ENCODE results near the gene DUSP7. TPM values are rescaled to one million over a fixed set of nuclear protein-coding genes. Genes with fewer than 3 reads are reported as not detected.

Gene DUSP7
- total and polyA plus RNA-seq, 2 donors (not counting 3 experiments of a cell fraction or from before 2014, with no cell fraction given), result 29.2 to 37.7 TPM

DNA sequence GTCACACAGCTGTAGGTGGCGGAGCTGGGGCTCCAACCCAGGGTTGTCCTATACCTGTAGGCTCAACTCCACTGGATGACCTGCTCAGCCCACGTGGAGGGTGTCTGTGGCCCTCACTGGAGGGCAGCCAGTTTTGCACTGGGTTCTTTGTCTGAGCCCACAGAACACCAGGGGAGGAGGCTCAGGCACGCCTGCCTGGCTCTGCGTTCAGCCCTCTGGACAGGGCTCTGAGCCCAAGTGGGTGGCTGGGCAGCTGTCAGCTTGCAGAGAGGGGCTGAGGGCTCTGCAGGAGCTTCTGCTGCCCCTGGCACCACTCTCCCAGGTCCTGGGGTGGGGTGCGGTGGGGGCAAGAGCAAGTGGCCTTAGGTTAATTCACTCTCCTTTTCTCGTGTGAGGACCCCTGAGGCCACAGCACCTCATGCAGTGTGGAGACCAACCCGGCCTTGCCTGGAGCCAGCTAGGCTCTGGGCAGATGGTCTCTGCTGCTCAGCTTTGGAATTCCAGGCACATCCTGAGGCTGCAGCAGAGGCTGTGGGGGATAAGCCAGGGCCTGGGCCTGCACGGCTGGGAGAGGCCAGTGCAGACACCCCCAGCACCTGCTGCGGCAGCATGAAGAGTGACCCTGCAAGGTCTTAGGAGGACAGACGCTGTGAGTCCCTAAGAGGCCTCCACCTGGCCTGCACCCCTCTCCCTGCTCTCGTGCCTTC lies 23.5 kb downstream of the DUSP7 start:
- Histone ChIP-seq H3K9me3 (replicated peaks; ENCODE audit: control insufficient read depth, insufficient read depth, low read length) (no peaks in the 10 kb centered on the region), H3K9me1 (replicated peaks; ENCODE audit: control insufficient read depth, extremely low read depth, insufficient read depth, low read length) (no peaks in the 10 kb centered on the region), H3K27ac (ENCODE audit: insufficient read depth, low read depth, low read length) (no peak overlapping the region), H3K4me2 (ENCODE audit: insufficient read depth, low read length) (no peak overlapping the region), H3K27me3 (ENCODE audit: control insufficient read depth in 2 of 2, insufficient read depth in 2 of 2, low read length in 2 of 2) (no peaks in the 10 kb centered on the region), H3K36me3 (ENCODE audit: control insufficient read depth in 2 of 2, extremely low read depth in 1 of 2, insufficient read depth in 2 of 2, low read length in 2 of 2) (no peaks in the 10 kb centered on the region), H3K4me3 (replicated peaks in 1 of 3; ENCODE audit: insufficient read depth in 1 of 3, low read depth in 1 of 3, low read length in 3 of 3) (no peak overlapping the region), H3K9ac (replicated peaks; ENCODE audit: extremely low read depth, insufficient read depth, low read length) (no peak overlapping the region), H4K20me1 (replicated peaks; ENCODE audit: control insufficient read depth, extremely low read depth, insufficient read depth, low read length) (no peaks in the 10 kb centered on the region), H2AFZ (ENCODE audit: low read depth, low read length) (no peak overlapping the region), H3K79me2 (ENCODE audit: control insufficient read depth, insufficient read depth, low read length) (no peaks in the 10 kb centered on the region), H3K4me1 (ENCODE audit: control insufficient read depth, extremely low read depth, insufficient read depth, low read length) (no peaks in the 10 kb centered on the region)
- FAIRE-seq (no peak), DNase-seq (ENCODE audit: low read depth, low spot score) (no peak)
- ChIA-PET POLR2A (no interaction called here), CTCF (interaction anchor here (0.6 to 3.2 kb wide), 4 partner anchors 11 to 28 kb away, joined by 3 to 13 read pairs (median 3); no protein-coding TSS in a partner anchor)
- no TSS peak for BruUV-seq (replicated peaks)
- TF ChIP-seq, protein P1, sequence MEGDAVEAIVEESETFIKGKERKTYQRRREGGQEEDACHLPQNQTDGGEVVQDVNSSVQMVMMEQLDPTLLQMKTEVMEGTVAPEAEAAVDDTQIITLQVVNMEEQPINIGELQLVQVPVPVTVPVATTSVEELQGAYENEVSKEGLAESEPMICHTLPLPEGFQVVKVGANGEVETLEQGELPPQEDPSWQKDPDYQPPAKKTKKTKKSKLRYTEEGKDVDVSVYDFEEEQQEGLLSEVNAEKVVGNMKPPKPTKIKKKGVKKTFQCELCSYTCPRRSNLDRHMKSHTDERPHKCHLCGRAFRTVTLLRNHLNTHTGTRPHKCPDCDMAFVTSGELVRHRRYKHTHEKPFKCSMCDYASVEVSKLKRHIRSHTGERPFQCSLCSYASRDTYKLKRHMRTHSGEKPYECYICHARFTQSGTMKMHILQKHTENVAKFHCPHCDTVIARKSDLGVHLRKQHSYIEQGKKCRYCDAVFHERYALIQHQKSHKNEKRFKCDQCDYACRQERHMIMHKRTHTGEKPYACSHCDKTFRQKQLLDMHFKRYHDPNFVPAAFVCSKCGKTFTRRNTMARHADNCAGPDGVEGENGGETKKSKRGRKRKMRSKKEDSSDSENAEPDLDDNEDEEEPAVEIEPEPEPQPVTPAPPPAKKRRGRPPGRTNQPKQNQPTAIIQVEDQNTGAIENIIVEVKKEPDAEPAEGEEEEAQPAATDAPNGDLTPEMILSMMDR (IDR thresholded peaks at IDR 0.05; ENCODE audit: extremely low read depth in 1 of 2, insufficient read depth in 1 of 2, low read depth in 1 of 2, low read length in 2 of 2), result no peak
- no peak for TF ChIP-seq POLR2AphosphoS5 (IDR thresholded peaks at IDR 0.05; ENCODE audit: insufficient read depth, low read depth, low read length)
- dilution Hi-C loops (cut with MboI; ENCODE audit: extremely low pct_ligation_motif_present, low sequenced_read_pairs) (no loop called here), intact Hi-C loops (cut with micrococcal nuclease) (no loop called here)

DNA sequence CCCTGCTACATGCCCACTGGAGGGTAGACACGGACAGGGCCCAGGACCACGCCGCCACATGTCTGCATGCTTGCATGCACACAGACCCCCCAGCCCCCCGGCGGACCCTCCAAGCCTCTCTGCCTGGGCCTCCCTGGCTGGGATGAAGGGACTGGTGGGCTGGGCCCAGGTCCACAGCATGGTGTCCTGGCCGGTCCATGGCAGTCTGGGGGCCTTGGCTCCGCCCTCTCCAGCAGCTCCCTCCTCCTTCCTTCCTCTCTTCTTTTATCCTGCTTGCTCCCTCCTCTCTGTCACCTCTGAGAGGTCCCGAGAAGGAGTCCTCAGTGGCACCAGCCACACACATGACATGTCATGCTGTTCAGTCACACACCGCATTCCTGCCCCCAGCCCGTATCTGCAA lies 24.5 kb downstream of the DUSP7 start:
- BruUV-seq (replicated peaks), result no TSS peak

More for the DNA sequence above, 24.5 kb downstream of the DUSP7 start:
- H3K4me1 ChIP-seq (ENCODE audit: control insufficient read depth, extremely low read depth, insufficient read depth, low read length), result no peaks in the 10 kb centered on the region
- H3K27ac ChIP-seq (ENCODE audit: insufficient read depth, low read depth, low read length), result no peak overlapping the region
- no peak overlapping the region for H3K4me2 ChIP-seq (ENCODE audit: insufficient read depth, low read length)
- dilution Hi-C loops (cut with MboI; ENCODE audit: extremely low pct_ligation_motif_present, low sequenced_read_pairs) (no loop called here), intact Hi-C loops (cut with micrococcal nuclease) (no loop called here)
- H3K79me2 ChIP-seq (ENCODE audit: control insufficient read depth, insufficient read depth, low read length), result no peaks in the 10 kb centered on the region
- no peaks in the 10 kb centered on the region for H3K27me3 ChIP-seq (ENCODE audit: control insufficient read depth in 2 of 2, insufficient read depth in 2 of 2, low read length in 2 of 2)
- no peaks in the 10 kb centered on the region for H4K20me1 ChIP-seq (replicated peaks; ENCODE audit: control insufficient read depth, extremely low read depth, insufficient read depth, low read length)
- no peak overlapping the region for H2AFZ ChIP-seq (ENCODE audit: low read depth, low read length)
- POLR2A ChIA-PET, result no interaction called here
- TF ChIP-seq, protein P1 (IDR thresholded peaks at IDR 0.05; ENCODE audit: extremely low read depth in 1 of 2, insufficient read depth in 1 of 2, low read depth in 1 of 2, low read length in 2 of 2), result no peak
- no peak for TF ChIP-seq JUN (IDR thresholded peaks at IDR 0.05; ENCODE audit: borderline replicate concordance, insufficient read depth, insufficient read length, low read depth)
- DNase-seq (ENCODE audit: low read depth, low spot score) (no peak), FAIRE-seq (no peak)
- no peak overlapping the region for H3K4me3 ChIP-seq (replicated peaks in 1 of 3; ENCODE audit: insufficient read depth in 1 of 3, low read depth in 1 of 3, low read length in 3 of 3)
- H3K9me3 ChIP-seq (replicated peaks; ENCODE audit: control insufficient read depth, insufficient read depth, low read length), result no peaks in the 10 kb centered on the region
- no peak overlapping the region for H3K9ac ChIP-seq (replicated peaks; ENCODE audit: extremely low read depth, insufficient read depth, low read length)
- no peaks in the 10 kb centered on the region for H3K36me3 ChIP-seq (ENCODE audit: control insufficient read depth in 2 of 2, extremely low read depth in 1 of 2, insufficient read depth in 2 of 2, low read length in 2 of 2)
- no peaks in the 10 kb centered on the region for H3K9me1 ChIP-seq (replicated peaks; ENCODE audit: control insufficient read depth, extremely low read depth, insufficient read depth, low read length)
- CTCF ChIA-PET, result interaction anchor here (1.2 to 3.2 kb wide), 2 partner anchors 15 to 21 kb away, joined by 3 to 13 read pairs; no protein-coding TSS in a partner anchor
